ENCODE results near the gene SCAPER.

Gene SCAPER

GRCh38 chr15:76464247-76464646 lies 440.9 kb downstream of the SCAPER start:
- H3K4me3 ChIP-seq (replicated peaks; ENCODE audit: insufficient read depth, low read length) = no peak overlapping the region
- no peak for DNase-seq (ENCODE audit: low read depth in 1 of 2, low spot score in 1 of 2)
- no peak overlapping the region for H3K27ac ChIP-seq (replicated peaks)
- H3K27me3 ChIP-seq (ENCODE audit: insufficient read depth, poor library complexity, severe bottlenecking) = no peaks in the 10 kb centered on the region
- TF ChIP-seq SPI1 (IDR thresholded peaks at IDR 0.05; ENCODE audit: borderline replicate concordance, low read depth) (no peak), POLR2AphosphoS5 (IDR thresholded peaks at IDR 0.05; ENCODE audit: low read depth) (no peak), GABPA (IDR thresholded peaks at IDR 0.05; ENCODE audit: low read depth) (no peak)
- TF ChIP-seq, protein P1, sequence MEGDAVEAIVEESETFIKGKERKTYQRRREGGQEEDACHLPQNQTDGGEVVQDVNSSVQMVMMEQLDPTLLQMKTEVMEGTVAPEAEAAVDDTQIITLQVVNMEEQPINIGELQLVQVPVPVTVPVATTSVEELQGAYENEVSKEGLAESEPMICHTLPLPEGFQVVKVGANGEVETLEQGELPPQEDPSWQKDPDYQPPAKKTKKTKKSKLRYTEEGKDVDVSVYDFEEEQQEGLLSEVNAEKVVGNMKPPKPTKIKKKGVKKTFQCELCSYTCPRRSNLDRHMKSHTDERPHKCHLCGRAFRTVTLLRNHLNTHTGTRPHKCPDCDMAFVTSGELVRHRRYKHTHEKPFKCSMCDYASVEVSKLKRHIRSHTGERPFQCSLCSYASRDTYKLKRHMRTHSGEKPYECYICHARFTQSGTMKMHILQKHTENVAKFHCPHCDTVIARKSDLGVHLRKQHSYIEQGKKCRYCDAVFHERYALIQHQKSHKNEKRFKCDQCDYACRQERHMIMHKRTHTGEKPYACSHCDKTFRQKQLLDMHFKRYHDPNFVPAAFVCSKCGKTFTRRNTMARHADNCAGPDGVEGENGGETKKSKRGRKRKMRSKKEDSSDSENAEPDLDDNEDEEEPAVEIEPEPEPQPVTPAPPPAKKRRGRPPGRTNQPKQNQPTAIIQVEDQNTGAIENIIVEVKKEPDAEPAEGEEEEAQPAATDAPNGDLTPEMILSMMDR (IDR thresholded peaks at IDR 0.05; ENCODE audit: insufficient read depth, low read length) = no peak
- TF ChIP-seq, protein P2, sequence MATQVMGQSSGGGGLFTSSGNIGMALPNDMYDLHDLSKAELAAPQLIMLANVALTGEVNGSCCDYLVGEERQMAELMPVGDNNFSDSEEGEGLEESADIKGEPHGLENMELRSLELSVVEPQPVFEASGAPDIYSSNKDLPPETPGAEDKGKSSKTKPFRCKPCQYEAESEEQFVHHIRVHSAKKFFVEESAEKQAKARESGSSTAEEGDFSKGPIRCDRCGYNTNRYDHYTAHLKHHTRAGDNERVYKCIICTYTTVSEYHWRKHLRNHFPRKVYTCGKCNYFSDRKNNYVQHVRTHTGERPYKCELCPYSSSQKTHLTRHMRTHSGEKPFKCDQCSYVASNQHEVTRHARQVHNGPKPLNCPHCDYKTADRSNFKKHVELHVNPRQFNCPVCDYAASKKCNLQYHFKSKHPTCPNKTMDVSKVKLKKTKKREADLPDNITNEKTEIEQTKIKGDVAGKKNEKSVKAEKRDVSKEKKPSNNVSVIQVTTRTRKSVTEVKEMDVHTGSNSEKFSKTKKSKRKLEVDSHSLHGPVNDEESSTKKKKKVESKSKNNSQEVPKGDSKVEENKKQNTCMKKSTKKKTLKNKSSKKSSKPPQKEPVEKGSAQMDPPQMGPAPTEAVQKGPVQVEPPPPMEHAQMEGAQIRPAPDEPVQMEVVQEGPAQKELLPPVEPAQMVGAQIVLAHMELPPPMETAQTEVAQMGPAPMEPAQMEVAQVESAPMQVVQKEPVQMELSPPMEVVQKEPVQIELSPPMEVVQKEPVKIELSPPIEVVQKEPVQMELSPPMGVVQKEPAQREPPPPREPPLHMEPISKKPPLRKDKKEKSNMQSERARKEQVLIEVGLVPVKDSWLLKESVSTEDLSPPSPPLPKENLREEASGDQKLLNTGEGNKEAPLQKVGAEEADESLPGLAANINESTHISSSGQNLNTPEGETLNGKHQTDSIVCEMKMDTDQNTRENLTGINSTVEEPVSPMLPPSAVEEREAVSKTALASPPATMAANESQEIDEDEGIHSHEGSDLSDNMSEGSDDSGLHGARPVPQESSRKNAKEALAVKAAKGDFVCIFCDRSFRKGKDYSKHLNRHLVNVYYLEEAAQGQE (IDR thresholded peaks at IDR 0.05; ENCODE audit: insufficient replicate concordance, low read depth) = no peak

GRCh38 chr15:76460871-76461270 lies 444.3 kb downstream of the SCAPER start:
- DNase-seq (ENCODE audit: low read depth in 1 of 2, low spot score in 1 of 2) = no peak
- H3K4me3 ChIP-seq (replicated peaks; ENCODE audit: insufficient read depth, low read length) = no peak overlapping the region
- TF ChIP-seq, protein P2 (IDR thresholded peaks at IDR 0.05; ENCODE audit: insufficient replicate concordance, low read depth) = no peak
- TF ChIP-seq GABPA (IDR thresholded peaks at IDR 0.05; ENCODE audit: low read depth) (no peak), POLR2AphosphoS5 (IDR thresholded peaks at IDR 0.05; ENCODE audit: low read depth) (no peak), SPI1 (IDR thresholded peaks at IDR 0.05; ENCODE audit: borderline replicate concordance, low read depth) (no peak)
- TF ChIP-seq, protein P1 (IDR thresholded peaks at IDR 0.05; ENCODE audit: insufficient read depth, low read length) = no peak
- no peaks in the 10 kb centered on the region for H3K27me3 ChIP-seq (ENCODE audit: insufficient read depth, poor library complexity, severe bottlenecking)
- no peak overlapping the region for H3K27ac ChIP-seq (replicated peaks)

GRCh38 chr15:76460347-76460746 lies 444.8 kb downstream of the SCAPER start:
- TF ChIP-seq SPI1 (IDR thresholded peaks at IDR 0.05; ENCODE audit: borderline replicate concordance, low read depth) (no peak), GABPA (IDR thresholded peaks at IDR 0.05; ENCODE audit: low read depth) (no peak)
- H3K27ac ChIP-seq (replicated peaks) = no peak overlapping the region
- H3K4me3 ChIP-seq (replicated peaks; ENCODE audit: insufficient read depth, low read length) = no peak overlapping the region
- H3K27me3 ChIP-seq (ENCODE audit: insufficient read depth, poor library complexity, severe bottlenecking) = no peaks in the 10 kb centered on the region
- DNase-seq (ENCODE audit: low read depth in 1 of 2, low spot score in 1 of 2) = no peak

DNA sequence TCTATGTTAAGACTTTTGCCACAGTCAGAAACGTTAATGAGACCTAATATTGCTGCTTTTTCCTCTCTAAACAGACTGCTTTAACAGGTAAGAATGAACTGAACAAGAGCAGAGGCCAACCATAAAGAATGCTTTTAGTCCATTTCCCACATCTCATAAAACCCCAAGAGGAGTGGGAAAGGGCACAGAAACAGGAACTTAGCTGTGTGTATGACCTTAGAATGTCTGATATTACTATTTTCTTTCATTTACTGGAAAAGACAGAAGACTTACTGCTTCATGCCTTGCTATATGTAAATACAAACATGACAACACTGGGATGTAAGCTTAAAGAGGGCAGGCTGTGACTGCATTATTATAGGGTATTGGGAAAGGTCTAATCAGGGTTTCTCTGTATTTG lies 453.6 kb downstream of the SCAPER start:
- TF ChIP-seq, protein P2 (IDR thresholded peaks at IDR 0.05; ENCODE audit: insufficient replicate concordance, low read depth) = no peak
- no peak for TF ChIP-seq POLR2AphosphoS5 (IDR thresholded peaks at IDR 0.05; ENCODE audit: low read depth)
- TF ChIP-seq, protein P1 (IDR thresholded peaks at IDR 0.05; ENCODE audit: insufficient read depth, low read length) = no peak
- TF ChIP-seq SPI1 (IDR thresholded peaks at IDR 0.05; ENCODE audit: borderline replicate concordance, low read depth) = no peak
- TF ChIP-seq GABPA (IDR thresholded peaks at IDR 0.05; ENCODE audit: low read depth) = no peak
- H3K27ac ChIP-seq (replicated peaks) = no peak overlapping the region

More for the DNA sequence above, 453.6 kb downstream of the SCAPER start:
- DNase-seq (ENCODE audit: low read depth in 1 of 2, low spot score in 1 of 2) = no peak
- no peak overlapping the region for H3K4me3 ChIP-seq (replicated peaks; ENCODE audit: insufficient read depth, low read length)
- no peaks in the 10 kb centered on the region for H3K27me3 ChIP-seq (ENCODE audit: insufficient read depth, poor library complexity, severe bottlenecking)

Data from HL-60 (cell line).